ENCODE data around the gene VAMP2. TPM values are rescaled to one million over a fixed set of nuclear protein-coding genes. Genes with fewer than 3 reads are reported as not detected.

The VAMP2 gene
- total RNA-seq, 4 donors from 2014 or later: 43.5 to 58.9 (median 49.3) TPM

DNA sequence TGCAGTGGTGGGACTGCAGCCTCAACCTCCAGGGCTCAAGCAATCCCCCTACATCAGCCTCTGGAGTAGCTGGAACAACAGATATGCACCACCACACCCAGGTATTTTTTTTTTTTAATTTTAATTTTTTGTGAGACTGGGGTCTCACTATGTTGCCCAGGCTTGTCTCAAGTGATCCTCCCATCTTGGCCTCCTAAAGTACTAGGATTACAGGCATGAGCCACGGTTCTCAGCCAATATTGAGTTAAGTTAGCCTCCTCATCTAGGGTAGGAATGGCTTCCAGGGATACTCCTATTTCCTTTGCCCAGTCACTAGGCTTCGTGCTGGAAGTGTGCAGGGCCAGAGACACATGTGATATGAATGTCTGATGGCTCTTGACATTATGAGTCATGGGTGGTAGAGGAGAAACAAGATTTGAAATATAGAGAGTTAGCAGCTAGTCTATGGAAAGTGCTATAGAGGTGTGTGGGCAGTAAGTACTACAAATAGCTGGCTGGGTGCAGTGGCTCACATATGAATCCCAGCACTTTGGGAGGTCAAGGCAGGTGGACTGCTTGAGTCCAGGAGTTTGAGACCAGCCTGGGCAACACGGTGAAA is 30.8 kb downstream of the VAMP2 start:
- TF ChIP-seq CTCF (IDR thresholded peaks at IDR 0.05) (no peak), POLR2A (IDR thresholded peaks at IDR 0.05) (no peak)
- no peak overlapping the region for H3K4me3 ChIP-seq (ENCODE audit: low read depth, poor library complexity, severe bottlenecking)
- WGBS, 2 donors: 69 to 70% methylated on average over 3 of the region's 3 CpGs
- intact Hi-C loops (cut with DNase I; ENCODE audit: low total_unique reads): no loop called here
- no peak for DNase-seq (ENCODE audit: low spot score in 2 of 2)

GRCh38 chr17:8128125-8128784 is 34.5 kb downstream of the VAMP2 start:
- no peak overlapping the region for H3K4me3 ChIP-seq (ENCODE audit: low read depth, poor library complexity, severe bottlenecking)
- intact Hi-C loops (cut with DNase I; ENCODE audit: low total_unique reads): no loop called here
- WGBS, 2 donors: 79 to 83% methylated on average over 14 of the region's 14 CpGs
- no peak for TF ChIP-seq CTCF (IDR thresholded peaks at IDR 0.05)
- no peak for TF ChIP-seq POLR2A (IDR thresholded peaks at IDR 0.05)
- no peak for DNase-seq (ENCODE audit: low spot score in 2 of 2)

DNA sequence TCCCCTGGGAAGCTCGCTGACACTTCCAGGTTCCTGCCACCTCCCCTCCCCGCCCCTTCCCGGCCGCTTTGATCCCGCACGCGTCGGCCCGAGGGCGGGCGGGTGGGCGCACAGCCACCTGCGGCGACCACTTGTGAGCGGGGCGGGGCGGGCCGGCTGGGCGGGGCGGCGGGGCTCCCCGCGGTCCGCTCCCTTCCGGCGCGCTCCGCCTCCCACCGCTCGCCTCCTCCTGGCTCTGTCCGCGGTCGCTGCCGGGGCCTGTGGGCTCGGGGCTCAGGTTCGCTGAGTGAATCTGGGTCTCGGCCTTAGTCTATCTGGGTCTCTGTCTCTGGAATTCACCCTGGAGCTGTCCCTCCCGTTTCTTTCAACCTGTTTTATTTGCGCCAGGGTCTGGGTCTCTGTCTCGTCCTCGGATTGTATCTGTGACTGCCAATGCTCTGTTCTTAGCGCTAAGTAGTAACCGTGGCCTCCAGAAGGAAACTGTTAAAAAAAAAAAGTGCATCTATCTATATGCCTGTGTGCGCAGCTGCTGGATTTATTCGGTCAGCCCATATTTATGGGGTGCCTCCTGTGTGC is 36.2 kb downstream of the VAMP2 start:
- 0 to 1% methylated on average over 31 to 44 of the region's 45 CpGs for WGBS, 2 donors
- TF ChIP-seq POLR2A (IDR thresholded peaks at IDR 0.05) (no peak), CTCF (IDR thresholded peaks at IDR 0.05) (no peak)
- H3K4me3 ChIP-seq (ENCODE audit: low read depth, poor library complexity, severe bottlenecking): peak overlapping the region; percentile 42
- DNase-seq (ENCODE audit: low spot score in 2 of 2): no peak
- intact Hi-C loops (cut with DNase I; ENCODE audit: low total_unique reads): no loop called here

- TF ChIP-seq CTCF (IDR thresholded peaks at IDR 0.05) (no peak), POLR2A (IDR thresholded peaks at IDR 0.05) (no peak)
- intact Hi-C loops (cut with DNase I; ENCODE audit: low total_unique reads): no loop called here
- H3K4me3 ChIP-seq (ENCODE audit: low read depth, poor library complexity, severe bottlenecking): peak overlapping the region; percentile 42
- DNase-seq (ENCODE audit: low spot score in 2 of 2): no peak
- 1% methylated on average over 35 of the region's 35 CpGs for WGBS, 2 donors
Observed at GRCh38 chr17:8125947-8126490, 36.7 kb downstream of the VAMP2 start.

GRCh38 chr17:8125154-8125946 is 37.4 kb downstream of the VAMP2 start:
- peak; percentile 85 to 98 for DNase-seq (ENCODE audit: low spot score in 2 of 2)
- WGBS, 2 donors: 1 to 2% methylated on average over 38 to 39 of the region's 40 CpGs
- intact Hi-C loops (cut with DNase I; ENCODE audit: low total_unique reads): no loop called here
- TF ChIP-seq CTCF (IDR thresholded peaks at IDR 0.05) (no peak), POLR2A (IDR thresholded peaks at IDR 0.05) (no peak)
- H3K4me3 ChIP-seq (ENCODE audit: low read depth, poor library complexity, severe bottlenecking): peak overlapping the region; percentile 42
